B cell (primary cell): ENCODE measurements around the gene RAB17. TPM values are rescaled to one million over a fixed set of nuclear protein-coding genes. Genes with fewer than 3 reads are reported as not detected.

Experiments
- ATAC-seq: fragments of 200-7000 bp; cut with Tn5 transposase; one replicate; pipeline ENCODE4 v1.10.0; 2021; ENCODE audit warnings: low read depth, mild to moderate bottlenecking, moderate number of reproducible peaks, moderate library complexity
- CTCF ChIA-PET: fragments of 350-600 bp; sonication (Branson Sonifier 250); formaldehyde crosslinking; loops from one replicate; lab custom pipeline; 2021; ENCODE audit warnings: antibody characterized with exemption, inconsistent platforms; lab: Charles Lee
- POLR2A ChIA-PET: fragments of 350-600 bp; sonication (Branson Sonifier 250); formaldehyde crosslinking; loops from one replicate; lab custom pipeline; 2021; ENCODE audit warnings: antibody characterized with exemption; lab: Charles Lee
- DNase-seq: peaks from one replicate; pipeline ENCODE4 v3.0.0; 2013
- H2AFZ ChIP-seq: 2 replicates; pipeline ENCODE4 v1.6.1; 2012; ENCODE audit warnings: mild to moderate bottlenecking, low read depth, low read length; ENCODE audit not compliant: insufficient read depth, poor library complexity, severe bottlenecking
- H3K27ac ChIP-seq, 2 donors: 1 replicate in 1 of 2; 2 replicates in 1 of 2; pipeline ENCODE4 v1.5.1; 2012 to 2013; ENCODE audit warnings: low read length in 2 of 2, mild to moderate bottlenecking in 2 of 2, moderate library complexity in 1 of 2
- H3K27me3 ChIP-seq, 4 experiments: fragments of 200-600 bp in 1 of 4; sonication (generic) in 1 of 4; replicated peaks in 1 of 4; 1 replicate in 2 of 4; 2 replicates in 2 of 4; pipeline versions ENCODE4 v1.6.1 to v1.7.0; 2013 to 2016; ENCODE audit warnings: low read length in 3 of 4, mild to moderate bottlenecking in 2 of 4, mixed read lengths in 1 of 4, moderate library complexity in 1 of 4; ENCODE audit not compliant: insufficient read depth in 4 of 4, control insufficient read depth in 3 of 4; ENCODE audit errors: control extremely low read depth in 1 of 4
- H3K36me3 ChIP-seq, 2 experiments: replicated peaks in 1 of 2; 1 replicate in 1 of 2; 2 replicates in 1 of 2; pipeline versions ENCODE4 v1.6.1 to v1.7.1; 2013; ENCODE audit warnings: low read length in 1 of 2; ENCODE audit not compliant: insufficient read depth in 2 of 2, control insufficient read depth in 1 of 2; ENCODE audit errors: control extremely low read depth in 1 of 2, extremely low read depth in 1 of 2
- H3K4me1 ChIP-seq, 2 donors: fragments of 200-600 bp in 1 of 2; sonication (generic) in 1 of 2; 1 replicate in 1 of 2; 2 replicates in 1 of 2; pipeline versions ENCODE4 v1.5.1 to v1.6.1; 2013 to 2017; ENCODE audit warnings: low read length in 2 of 2; ENCODE audit not compliant: control insufficient read depth in 2 of 2, insufficient read depth in 2 of 2
- H3K4me2 ChIP-seq: replicated peaks from 2 replicates; pipeline ENCODE3; 2012; ENCODE audit warnings: mild to moderate bottlenecking, low read depth, low read length; ENCODE audit not compliant: poor library complexity, severe bottlenecking
- H3K4me3 ChIP-seq, 5 experiments: fragments of 200-600 bp in 1 of 5; sonication (generic) in 1 of 5; 1 replicate in 3 of 5; 2 replicates in 2 of 5; pipeline versions ENCODE4 v1.5.1 to v1.7.0; 2011 to 2016; ENCODE audit warnings: low read length in 4 of 5, mild to moderate bottlenecking in 4 of 5, low read depth in 2 of 5, control low read depth in 1 of 5, moderate library complexity in 1 of 5; ENCODE audit not compliant: insufficient read depth in 1 of 5; ENCODE audit errors: control extremely low read depth in 1 of 5, extremely low read depth in 1 of 5
- H3K79me2 ChIP-seq: fragments of 200-600 bp; sonication (generic); one replicate; pipeline ENCODE4 v1.6.0; 2016; ENCODE audit warnings: low read length; ENCODE audit not compliant: control insufficient read depth, insufficient read depth
- H3K9ac ChIP-seq: fragments of 200-600 bp; sonication (generic); 2 replicates; pipeline ENCODE4 v1.6.1; 2017; ENCODE audit warnings: mild to moderate bottlenecking, low read length, moderate library complexity
- H3K9me3 ChIP-seq, 3 donors: one replicate each; pipeline versions ENCODE4 v1.6.1 to v1.7.1; 2013; ENCODE audit warnings: low read length in 2 of 3; ENCODE audit not compliant: control insufficient read depth in 2 of 3, insufficient read depth in 1 of 3; ENCODE audit errors: control extremely low read depth in 1 of 3
- H4K20me1 ChIP-seq: 2 replicates; pipeline ENCODE4 v1.6.0; 2012; ENCODE audit warnings: mild to moderate bottlenecking, low read length; ENCODE audit not compliant: insufficient read depth, control insufficient read depth, poor library complexity, severe bottlenecking
- H3K27ac Mint-ChIP-seq: one replicate; pipeline ENCODE4 v1.8.0; 2021; ENCODE audit warnings: mixed read lengths
- H3K27me3 Mint-ChIP-seq: one replicate; pipeline ENCODE4 v1.8.0; 2021; ENCODE audit warnings: mixed read lengths
- H3K4me1 Mint-ChIP-seq: one replicate; pipeline ENCODE4 v1.8.0; 2021; ENCODE audit warnings: mixed read lengths
- H3K4me3 Mint-ChIP-seq: one replicate; pipeline ENCODE4 v1.8.0; 2021; ENCODE audit warnings: mixed read lengths
- H3K9me3 Mint-ChIP-seq: one replicate; pipeline ENCODE4 v1.8.0; 2022; ENCODE audit warnings: mixed read lengths; ENCODE audit not compliant: insufficient read depth
- EZH2 ChIP-seq: IDR thresholded peaks from 2 replicates; pipeline ENCODE4 v1.6.1; 2012; ENCODE audit warnings: borderline replicate concordance, low read depth, mild to moderate bottlenecking, moderate library complexity, low read length; ENCODE audit not compliant: insufficient read depth, poor library complexity, severe bottlenecking
- WGBS: methylation state at CpG from one replicate; pipeline ENCODE4 v1.1.5; 2013; ENCODE audit warnings: missing lambda C conversion rate; ENCODE audit not compliant: insufficient coverage; 5-methylcytosine and 5-hydroxymethylcytosine counted together
- intact Hi-C: fragments of 100-400 bp; cut with micrococcal nuclease; formaldehyde crosslinking; loops from one replicate; pipeline ENCODE4 v1.10.0; 2022
- polyA plus RNA-seq: library from polyadenylated mRNA; depleted of rRNA; stranded (reverse); fragments of >200 nt; gene quantifications from 2 replicates; pipeline ENCODE4 v1.2.3, GENCODE V29; 2012
- total RNA-seq, 2 donors: library from RNA; stranded (reverse); fragments of 120-200 nt in 1 of 2; gene quantifications; 1 replicate in 1 of 2; 2 replicates in 1 of 2; pipeline versions ENCODE4 v1.2.3 to v1.2.4, GENCODE V29; 2013 to 2022
- TF ChIP-seq, protein P1 (sequence below): fragments of 200-600 bp; IDR thresholded peaks from one replicate; pipeline ENCODE4 v1.8.0; 2022; ENCODE audit warnings: antibody characterized with exemption, mild to moderate bottlenecking

RAB17 gene
- total and polyA plus RNA-seq, 2 donors (not counting 1 experiment from before 2014, with no cell fraction given): not detected

DNA sequence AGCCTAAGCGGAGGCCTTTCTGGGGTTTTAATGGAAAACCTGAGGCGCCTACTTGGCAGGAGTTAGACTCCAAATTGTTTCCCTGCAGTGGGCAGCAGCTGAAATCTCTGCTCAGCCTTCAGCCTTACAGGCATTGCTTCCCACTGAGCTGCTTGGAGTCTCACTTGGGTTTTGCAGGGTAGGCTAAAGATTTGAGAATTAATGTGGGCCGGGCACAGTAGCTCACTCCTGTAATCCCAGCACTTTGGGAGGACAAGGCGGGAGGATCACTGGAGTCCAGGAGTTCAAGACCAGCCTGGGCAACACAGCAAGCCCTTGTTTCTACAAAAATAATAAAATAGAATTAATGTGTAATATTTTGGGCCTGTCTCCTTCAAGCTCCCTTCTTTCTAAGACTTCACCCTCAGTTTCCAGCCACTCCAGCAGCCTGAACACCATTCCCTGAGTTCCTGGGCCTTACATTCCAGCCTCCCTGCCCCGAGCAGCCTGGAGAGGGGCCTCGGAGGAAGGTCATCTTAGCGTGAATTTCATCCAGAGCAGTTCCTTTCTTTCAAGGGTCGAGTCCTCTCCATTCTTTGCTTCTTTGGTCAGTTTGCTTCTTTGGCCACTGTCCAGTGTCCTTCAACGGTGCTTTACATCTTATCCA lies 9.1 kb upstream of the RAB17 start:
- Histone ChIP-seq H2AFZ (no peak overlapping the region), H3K4me1 (peaks cover 19 to 20% of the 10 kb centered on the region in 2 donors), H3K4me2 (no peak overlapping the region), H3K27me3 (no peaks in the 10 kb centered on the region), H3K27ac (no peak overlapping the region), H3K4me3 (no peak overlapping the region), H4K20me1 (no peaks in the 10 kb centered on the region), H3K79me2 (no peaks in the 10 kb centered on the region), H3K36me3 (no peaks in the 10 kb centered on the region), H3K9ac (no peak overlapping the region), H3K9me3 (no peaks in the 10 kb centered on the region)
- no peaks in the 10 kb centered on the region for H3K9me3 Mint-ChIP-seq
- ATAC-seq (no peak), DNase-seq (no peak)
- no peak for TF ChIP-seq EZH2
- TF ChIP-seq, protein P1, sequence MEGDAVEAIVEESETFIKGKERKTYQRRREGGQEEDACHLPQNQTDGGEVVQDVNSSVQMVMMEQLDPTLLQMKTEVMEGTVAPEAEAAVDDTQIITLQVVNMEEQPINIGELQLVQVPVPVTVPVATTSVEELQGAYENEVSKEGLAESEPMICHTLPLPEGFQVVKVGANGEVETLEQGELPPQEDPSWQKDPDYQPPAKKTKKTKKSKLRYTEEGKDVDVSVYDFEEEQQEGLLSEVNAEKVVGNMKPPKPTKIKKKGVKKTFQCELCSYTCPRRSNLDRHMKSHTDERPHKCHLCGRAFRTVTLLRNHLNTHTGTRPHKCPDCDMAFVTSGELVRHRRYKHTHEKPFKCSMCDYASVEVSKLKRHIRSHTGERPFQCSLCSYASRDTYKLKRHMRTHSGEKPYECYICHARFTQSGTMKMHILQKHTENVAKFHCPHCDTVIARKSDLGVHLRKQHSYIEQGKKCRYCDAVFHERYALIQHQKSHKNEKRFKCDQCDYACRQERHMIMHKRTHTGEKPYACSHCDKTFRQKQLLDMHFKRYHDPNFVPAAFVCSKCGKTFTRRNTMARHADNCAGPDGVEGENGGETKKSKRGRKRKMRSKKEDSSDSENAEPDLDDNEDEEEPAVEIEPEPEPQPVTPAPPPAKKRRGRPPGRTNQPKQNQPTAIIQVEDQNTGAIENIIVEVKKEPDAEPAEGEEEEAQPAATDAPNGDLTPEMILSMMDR: no peak
- WGBS: 93% methylated on average over 7 of the region's 9 CpGs
- ChIA-PET CTCF (interaction anchor here (1.2 to 3.7 kb wide), 2 partner anchors 28 to 146 kb away, joined by 4 to 14 read pairs; no protein-coding TSS in a partner anchor), POLR2A (no interaction called here)
- H3K27me3 Mint-ChIP-seq: no peaks in the 10 kb centered on the region
- H3K4me3 Mint-ChIP-seq: no peak overlapping the region
- H3K4me1 Mint-ChIP-seq: peaks cover 21% of the 10 kb centered on the region
- H3K27ac Mint-ChIP-seq: no peak overlapping the region
- intact Hi-C loops: loop anchor here (5.0 kb wide), 1 partner anchor 98 kb away; no protein-coding TSS in a partner anchor

DNA sequence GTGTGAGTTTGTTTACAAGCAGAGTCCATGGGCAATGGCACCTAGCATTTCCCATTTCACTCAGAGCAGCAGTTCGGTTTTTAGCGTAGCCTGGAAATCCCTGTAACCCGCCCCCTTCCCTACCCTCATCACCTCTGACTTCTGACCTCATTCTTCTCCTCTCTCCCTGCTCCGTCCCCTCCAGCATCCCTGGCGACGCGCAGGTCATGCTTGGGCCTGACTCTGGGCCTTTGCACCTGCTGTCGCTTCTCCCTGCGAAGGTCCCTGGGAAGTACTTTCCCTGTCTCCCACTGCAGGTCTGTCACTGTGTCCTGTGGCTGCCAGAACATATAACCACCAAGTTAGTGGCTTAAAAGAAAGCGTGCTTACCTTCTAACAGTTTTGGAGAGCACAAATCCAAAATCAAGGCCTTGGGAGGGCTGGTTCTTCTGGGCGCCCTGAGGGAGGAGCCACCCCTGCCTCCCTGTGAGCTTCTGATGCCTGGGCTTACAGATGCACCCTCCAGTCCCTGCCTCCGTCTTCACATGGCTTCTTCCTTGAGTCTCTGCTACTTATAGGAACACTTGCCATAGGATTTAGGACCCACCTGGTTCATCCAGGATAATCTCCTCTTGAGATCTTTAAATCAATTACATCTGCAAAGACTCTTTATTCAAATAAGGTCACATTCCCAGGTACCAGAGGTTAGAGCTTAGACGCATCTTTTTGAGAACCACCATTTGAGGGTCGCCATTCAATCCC lies 8.1 kb upstream of the RAB17 start:
- no peak overlapping the region for H3K4me3 Mint-ChIP-seq
- no peak overlapping the region for H3K27ac Mint-ChIP-seq
- DNase-seq (no peak), ATAC-seq (no peak)
- H3K4me1 Mint-ChIP-seq: peaks cover 18% of the 10 kb centered on the region
- Histone ChIP-seq H3K79me2 (no peaks in the 10 kb centered on the region), H3K9me3 (no peaks in the 10 kb centered on the region), H3K4me1 (peaks cover 11 to 12% of the 10 kb centered on the region in 2 donors), H3K27me3 (no peaks in the 10 kb centered on the region), H3K9ac (no peak overlapping the region), H3K4me3 (no peak overlapping the region), H2AFZ (no peak overlapping the region), H4K20me1 (no peaks in the 10 kb centered on the region), H3K27ac (no peak overlapping the region), H3K36me3 (no peaks in the 10 kb centered on the region), H3K4me2 (no peak overlapping the region)
- ChIA-PET POLR2A (no interaction called here), CTCF (no interaction called here)
- TF ChIP-seq, protein P1: no peak
- TF ChIP-seq EZH2: no peak
- no peaks in the 10 kb centered on the region for H3K27me3 Mint-ChIP-seq
- intact Hi-C loops: no loop called here
- 93% methylated on average over 13 of the region's 14 CpGs for whole genome bisulfite sequencing
- H3K9me3 Mint-ChIP-seq: no peaks in the 10 kb centered on the region
